Measurements from ENCODE around the gene HPSE2.
"Not testable (repeated sequence)": the region's sequence is repeated elsewhere in the genome, so short reads cannot be mapped to it uniquely, and the experiment has no call there.

The HPSE2 gene

DNA sequence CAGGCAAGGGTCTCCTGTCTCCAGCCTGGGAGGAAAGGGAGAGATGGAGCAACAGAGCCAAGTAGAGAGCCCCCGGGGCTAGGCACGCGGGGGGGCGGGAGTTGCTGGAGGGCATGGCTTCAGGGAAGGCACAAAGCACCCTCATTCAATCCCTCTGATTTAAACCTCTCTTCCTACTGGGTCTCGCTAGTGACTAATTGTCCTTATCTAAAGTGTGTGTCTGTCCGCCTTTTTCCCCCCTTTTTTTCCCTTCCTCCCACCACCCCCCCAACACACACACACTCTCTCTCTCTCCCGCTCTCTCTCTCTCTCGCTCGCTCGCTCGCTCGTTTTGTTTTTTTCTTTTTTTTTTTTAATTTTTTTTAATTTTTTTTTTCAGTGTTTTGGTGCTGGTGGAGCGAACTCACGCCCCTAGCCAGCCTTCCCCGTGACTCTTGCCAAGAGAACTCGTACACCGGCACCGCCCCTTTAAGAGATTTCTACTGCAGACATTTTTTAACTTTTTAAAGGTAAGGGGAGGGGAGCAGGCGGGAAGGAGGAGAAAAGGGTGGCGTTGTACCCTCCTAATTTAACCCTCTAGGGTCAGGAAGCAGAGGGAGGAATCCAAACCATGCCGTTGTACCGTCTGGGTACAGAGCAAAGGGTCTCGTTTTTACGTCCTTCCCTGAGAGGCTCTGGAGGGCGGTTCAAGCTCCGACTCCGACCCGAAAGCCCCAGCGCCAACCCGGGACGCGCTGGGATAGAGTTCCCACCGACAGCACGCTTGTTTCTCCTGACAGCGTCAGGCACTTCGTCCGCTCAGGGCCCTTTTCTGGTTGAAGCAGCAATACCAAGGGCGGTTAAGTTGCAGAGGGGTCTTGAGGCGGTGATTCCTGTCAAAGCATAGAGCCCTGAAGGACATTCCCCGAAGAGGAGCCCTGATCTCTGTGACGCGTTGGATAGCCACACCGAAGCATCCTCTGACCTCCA is at the start of gene HPSE2:
Gene HPSE2 (minus strand): TSS at position 195 of the 969 bp plus-strand sequence.
- no peak for DNase-seq

DNA sequence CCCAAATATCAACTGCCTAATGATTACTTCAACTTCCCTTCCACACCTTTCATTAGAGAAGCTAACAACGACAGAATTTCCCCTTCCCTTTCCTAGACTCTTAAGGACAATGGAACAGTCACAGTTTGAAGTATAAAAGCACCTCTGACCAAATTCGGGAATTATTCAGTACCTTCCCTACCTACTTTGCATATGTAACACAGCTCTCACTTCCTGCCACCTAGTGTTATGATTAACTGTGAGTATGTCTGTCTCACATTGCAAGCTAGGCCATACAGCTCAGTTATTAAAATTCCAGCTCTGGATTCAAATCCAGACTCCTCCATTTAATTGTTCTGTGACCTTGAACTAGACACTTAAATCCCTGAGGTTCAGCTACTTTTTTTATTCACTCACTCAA is 44.8 kb upstream of the HPSE2 start:
- DNase-seq: no peak

DNA sequence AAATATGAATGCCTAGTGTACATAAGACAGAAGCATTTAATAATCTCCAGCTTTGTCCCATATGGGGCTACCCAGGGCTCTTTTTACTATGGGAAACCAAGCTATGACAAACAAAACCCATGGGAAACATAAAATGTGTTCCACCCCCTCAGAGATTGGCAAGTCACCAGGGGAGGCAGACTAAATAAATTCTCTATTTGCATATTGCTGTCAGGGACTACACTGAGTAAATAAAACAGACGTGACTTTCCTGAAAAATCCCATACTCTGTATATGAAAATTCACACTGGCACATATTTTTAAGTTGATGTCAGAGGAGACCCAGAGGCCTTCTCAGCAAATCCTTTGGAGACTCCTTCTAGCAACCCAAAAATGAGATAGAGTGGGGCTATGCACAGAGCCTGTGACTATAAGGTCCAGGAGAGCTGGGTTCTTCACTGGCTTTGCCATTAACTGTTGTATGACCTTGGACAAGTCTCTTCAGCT is 44.0 kb upstream of the HPSE2 start:
- no peak for DNase-seq

DNA sequence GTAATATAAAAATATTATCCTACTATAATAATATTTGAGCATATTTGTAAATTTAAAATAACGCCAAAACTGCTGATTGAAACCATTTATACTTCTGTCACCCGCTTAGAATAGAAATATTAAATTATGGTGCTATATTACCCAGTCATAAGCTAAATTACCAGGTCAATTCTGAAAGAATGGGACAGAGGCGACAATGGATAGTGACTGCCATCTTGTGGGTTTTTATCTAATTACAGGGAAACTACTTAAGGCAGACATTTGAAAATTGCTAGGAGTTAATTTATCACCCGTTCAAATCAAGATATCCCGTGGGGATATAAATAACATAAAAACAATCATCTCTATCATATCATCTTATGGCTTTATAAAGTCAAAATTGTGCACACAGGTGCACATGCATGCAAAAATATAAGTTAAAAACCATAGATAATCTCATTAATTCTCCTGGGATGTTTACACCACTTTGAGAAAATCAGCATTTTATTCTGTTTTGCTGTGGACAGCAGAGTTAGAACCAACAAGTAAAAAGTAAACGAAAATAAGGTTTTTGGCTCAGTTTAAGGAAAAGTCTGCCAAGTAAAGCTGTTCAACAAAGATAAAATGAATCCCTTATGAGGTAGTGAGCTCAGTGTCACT is 41.3 kb upstream of the HPSE2 start:
- DNase-seq: no peak

DNA sequence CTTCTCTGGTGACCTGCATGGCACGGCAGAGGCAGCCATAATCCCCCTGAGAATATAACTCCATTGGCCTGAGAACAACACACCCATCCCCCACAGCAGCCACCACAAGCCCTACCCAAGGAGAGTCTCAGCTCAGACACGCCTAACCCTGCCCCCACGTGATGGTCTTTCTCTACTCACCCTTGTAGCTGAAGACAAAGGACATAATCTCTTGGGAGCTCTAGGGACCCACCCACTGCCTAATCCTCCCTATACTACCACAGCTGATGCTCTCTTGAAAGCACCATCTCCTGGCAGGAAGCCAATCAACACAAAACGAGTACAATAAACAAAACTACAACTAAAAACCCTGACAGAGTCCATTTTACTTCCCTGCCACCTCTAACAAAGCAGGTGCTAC is 30.7 kb upstream of the HPSE2 start:
- no peak for DNase-seq

DNA sequence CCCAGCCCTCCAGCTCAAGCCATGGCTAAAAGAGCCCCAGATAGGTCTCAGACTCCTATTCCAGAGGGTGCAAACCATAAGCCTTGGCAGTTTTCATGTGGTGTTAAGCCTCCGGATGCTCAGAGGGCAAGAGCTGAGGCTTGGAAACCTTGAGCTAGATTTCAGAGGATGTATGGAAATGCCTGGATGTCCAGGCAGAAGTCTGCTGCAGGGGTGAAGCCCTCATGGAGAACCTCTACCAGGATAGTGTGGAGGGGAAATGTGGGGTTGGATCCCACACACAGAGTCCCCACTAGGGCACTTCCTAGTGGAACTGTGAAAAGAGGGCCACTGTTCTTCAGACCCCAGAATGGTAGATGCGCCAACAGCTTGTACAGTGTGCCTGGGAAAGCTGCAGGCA is 13.2 kb upstream of the HPSE2 start:
- DNase-seq: no peak

DNA sequence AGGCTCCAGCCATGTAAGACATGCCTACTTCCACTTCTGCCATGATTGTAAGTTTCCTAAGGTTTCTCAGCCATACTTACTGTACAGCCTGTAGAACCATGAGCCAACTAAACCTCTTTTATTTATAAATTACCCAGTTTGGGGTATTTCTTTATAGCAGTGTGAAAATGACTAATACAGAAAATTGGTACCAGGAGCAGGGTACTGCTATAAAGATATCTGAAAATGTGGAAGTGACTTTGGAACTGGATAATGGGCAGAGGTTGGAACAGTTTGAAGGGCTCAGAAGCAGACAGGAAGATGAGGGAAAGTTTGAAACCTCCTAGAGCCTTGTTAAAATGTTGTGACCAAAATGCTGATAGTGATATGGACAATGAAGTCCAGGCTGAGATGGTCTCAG is 12.2 kb upstream of the HPSE2 start:
- DNase-seq: not testable (repeated sequence)

DNA sequence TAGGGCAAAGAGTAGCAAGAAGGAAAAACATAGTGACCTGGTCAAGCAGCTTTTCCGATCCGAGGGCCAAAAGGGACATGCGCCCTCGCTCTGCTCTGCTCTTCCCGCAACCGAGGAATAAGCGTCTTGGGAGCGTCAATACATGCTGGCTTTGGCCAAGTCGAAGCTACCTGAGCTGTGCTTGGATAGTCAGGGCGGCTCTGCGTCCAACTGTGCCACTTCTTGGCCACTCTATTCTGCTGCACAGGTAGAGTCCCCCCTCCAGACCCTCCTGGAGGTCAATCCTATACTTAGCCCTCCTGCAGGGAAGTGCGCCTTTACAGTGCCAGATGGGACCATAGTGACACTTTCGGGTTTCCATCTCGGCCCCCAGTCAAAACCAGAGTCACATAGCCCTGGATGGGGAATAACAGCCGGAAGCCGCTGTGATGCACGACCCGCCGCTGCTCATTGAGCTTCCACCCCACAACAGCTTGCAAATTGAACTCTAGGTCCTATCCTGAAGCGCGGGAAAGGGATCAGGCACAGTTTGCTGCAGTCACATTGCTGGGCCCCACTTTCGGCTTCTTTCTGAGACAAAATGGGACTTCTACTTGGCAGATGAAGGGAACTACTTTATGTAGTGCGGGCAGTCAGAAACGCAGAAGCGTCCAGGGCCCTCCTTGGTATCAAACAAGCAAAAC is 1.1 kb upstream of the HPSE2 start:
- DNase-seq: no peak

DNA sequence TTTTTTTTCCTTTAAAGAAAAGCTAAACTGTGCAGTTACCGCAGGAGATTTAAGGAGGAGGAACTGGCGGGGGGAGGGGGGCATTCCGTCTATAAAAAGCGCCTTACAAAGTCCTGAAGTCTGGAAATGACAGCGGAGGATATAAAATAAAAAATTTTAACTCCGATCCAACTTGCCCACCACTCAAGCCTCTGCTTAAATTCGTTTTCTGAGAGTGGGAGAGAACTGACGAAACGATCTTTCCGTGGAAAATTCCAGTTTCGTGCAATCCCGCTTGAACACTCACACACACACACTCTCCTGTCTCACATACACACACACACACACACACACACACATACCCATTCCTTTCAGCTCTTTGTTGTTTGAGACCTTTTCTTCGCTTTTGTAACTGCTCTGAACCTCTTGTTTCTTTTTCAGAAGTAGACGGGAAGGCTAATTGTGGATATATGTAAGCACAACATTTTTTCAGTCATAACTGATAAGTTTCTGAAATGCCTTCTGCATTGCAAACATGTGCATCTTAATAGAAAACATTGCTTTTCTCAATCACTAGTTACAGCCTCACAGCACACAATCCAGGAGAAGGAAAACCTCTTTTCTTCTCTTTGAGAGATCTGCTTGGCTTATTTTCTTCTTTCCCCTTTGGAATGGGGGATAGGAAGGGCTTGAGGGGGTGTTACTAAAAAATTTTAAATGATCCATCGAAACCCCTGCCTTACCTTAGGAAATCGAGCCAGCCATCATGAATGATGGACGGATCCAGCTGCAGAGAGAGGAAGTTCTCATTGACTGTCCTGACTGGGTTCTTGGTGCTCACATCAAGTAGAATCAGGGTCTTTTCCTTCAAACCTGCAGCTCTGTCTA is 628 bp downstream of the HPSE2 start:
- no peak for DNase-seq

DNA sequence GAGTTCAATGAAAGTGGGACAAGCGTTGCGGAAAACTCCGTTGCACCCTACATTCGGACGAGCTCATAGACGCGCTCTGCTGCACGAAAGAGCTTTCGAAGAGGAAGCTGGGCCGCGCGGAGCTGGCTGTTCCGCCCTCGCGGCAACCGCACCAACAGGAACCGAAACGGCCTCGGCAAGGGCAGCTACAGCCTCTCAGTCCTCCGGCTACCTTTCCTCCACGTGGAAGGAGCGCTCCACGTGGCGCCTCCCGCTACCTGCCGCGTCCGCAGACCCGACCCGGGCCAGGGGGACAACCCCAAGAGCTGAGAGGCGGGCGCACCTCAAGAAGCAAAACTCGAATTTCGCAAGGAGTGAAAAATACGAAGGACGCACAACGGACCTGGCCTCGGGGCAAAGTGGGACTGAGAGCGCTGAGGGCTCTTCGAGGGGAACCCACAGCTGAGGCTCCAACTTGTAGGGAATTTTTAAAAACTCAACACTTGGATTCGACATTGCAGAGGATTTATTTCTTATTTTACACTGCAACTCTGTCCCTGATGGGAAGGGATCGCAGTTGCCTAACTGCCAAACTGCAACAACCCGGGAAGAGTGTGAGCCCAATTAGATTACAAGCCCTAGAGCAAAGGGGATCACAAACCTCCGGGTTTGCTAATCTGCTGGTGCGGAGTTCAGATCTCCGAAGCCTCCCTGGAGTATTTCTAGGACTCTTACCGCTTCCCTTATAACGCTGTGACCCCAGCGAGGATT is 1.4 kb downstream of the HPSE2 start:
- peak; percentile 30 for DNase-seq

DNA sequence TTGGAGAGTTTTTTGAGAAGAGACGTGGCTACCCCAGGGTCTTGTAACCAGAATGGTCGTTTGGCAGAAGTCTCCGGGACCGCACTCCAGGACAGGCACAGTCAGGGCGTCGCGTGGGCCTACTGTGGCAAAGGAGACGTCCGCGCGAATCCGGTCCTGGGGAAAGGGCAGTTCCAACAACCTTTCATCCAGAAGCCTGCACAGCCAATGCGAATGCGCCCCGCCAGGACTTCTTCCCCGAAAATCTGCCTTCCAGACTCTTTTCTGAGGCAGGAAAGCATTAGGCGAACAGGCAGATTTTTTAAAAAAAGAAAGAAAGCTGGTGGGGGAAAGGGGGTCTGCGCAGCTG is 2.0 kb downstream of the HPSE2 start:
- DNase-seq: no peak

DNA sequence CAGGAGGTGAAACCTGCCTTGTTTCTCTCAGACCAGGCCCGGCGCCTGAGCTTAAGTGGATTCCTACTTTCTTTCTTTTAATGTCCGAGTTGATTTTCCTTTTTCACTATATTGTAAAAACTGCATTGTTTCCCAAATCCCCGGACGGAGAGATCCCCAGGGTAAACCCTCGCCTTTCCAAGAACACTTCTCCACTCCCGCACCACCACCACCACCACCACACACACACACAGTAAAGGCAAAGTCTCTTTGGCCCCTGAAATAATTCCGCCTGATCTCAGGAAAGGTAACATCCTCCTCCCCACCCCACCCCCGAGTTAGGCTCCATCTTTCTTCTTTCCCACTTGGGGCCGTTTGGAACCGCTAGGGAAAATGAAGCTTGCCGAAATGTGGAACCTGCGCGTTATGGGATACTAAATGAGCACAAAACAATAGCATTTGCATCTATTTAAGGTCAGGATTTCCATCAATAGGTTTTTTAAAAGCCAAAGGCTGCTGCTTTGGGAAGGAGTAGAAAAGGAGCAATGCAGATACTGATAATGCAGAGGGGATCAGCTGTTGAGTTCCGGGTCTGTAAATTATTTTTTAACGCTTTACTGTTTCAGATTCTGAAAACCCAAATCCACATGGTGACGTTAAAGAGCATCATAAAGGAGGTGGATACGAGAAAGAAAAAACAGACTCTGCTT is 2.5 kb downstream of the HPSE2 start:
- no peak for DNase-seq

DNA sequence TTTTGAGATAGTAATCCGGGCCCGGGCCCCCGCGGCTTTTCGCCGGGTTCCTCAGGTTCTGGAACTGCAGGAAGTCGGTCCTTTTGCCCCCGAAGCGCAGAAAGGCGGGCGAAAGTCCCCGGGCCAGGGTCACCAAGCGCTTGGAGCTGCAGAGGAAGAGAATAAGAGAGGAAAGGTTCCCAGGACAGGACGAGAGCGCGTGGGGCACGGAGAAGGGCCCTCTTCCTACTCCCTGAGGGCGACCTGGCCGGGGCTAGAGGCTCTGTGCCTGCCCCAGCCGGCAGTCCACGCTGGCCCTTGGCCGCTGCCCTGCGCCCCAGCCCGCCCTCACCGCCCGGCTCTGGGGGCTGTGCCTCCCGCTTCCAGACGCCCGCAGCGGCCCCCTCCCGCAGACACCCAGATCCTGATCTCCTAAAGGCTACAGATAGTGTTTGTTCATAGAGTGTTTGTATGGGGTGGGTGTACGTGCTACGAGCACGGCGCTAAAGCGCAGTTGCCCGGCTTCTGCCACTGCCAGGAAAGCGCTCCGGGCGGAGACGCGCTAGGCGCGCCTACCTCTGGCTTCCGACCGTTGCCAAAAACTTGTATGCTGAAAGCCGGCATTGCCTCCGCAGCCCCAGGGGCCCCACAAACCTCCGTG is 3.2 kb downstream of the HPSE2 start:
- no peak for DNase-seq

DNA sequence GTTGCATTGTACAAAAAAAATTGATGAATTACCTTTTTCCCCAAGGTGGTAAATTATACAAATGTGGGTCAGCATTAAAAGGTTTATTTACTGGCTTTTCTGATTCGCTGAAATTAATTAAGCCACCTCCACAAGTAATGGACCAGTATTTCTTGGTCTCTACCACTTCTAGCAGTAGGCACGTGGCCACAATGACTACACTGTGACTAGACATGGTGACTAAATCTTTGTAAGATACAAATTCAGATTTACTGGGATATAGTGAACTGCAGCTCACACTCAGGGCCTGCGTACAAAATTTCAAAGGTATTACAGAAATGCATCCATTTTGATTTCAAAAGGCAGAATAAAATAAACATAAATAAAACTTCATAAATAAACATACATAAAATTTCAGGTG is 10.9 kb downstream of the HPSE2 start:
- no peak for DNase-seq

DNA sequence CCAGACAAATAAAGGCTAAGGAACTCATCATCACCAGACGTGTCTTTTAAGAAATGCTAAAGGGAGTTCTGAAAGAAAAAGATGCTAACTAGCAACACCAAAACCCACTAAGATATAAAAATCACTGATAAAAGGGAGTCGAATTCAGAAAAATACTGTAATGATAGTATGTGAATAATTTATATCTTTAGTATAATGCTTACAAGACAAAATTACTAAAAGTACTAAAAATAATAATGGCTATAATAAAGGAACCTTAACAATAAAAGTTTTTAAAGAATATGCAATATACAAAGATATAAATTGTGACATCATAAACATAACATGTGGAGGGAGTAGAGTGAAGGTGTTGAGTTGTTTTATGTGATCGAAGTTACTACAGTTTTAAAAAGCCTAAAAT is 28.3 kb downstream of the HPSE2 start:
- no peak for DNase-seq

DNA sequence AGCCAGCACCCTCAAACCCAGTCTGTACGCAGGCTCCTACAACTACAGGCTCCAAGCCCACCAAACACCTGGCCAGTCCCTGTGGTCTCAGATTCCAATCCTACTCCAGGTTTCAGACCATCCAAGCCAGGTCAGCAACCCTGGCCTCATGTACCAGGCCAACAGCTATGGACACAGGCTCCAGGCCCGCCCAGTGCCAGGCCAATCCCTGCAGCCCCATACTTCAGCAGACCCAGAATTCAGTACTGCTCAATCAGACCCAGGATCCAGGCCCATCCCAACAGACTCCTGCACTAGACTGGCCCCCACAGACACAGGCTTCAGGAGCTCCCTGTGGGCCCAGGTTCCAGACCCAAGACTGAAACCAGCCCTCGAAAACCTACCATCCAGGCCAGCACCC is 32.3 kb downstream of the HPSE2 start:
- DNase-seq: no peak

DNA sequence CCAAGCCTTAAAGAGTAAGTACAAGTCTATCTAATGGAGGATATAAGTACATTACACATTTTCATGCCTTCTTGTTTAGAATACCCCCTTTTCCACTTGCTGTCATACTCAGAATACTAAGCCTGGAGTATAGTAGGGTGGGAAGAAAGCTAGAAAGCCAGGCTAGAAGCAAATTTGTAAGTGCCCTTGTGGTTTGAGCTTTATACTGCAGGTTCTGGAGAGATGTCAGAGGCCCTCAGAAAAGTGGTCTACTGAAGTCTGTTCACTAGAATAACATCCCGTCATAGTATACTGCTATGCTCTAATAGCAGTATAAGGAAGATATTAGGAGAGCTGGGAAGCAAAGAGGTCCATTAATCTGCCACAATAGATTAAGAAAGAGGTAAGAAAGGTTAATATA is 62.7 kb downstream of the HPSE2 start:
- DNase-seq: no peak

DNA sequence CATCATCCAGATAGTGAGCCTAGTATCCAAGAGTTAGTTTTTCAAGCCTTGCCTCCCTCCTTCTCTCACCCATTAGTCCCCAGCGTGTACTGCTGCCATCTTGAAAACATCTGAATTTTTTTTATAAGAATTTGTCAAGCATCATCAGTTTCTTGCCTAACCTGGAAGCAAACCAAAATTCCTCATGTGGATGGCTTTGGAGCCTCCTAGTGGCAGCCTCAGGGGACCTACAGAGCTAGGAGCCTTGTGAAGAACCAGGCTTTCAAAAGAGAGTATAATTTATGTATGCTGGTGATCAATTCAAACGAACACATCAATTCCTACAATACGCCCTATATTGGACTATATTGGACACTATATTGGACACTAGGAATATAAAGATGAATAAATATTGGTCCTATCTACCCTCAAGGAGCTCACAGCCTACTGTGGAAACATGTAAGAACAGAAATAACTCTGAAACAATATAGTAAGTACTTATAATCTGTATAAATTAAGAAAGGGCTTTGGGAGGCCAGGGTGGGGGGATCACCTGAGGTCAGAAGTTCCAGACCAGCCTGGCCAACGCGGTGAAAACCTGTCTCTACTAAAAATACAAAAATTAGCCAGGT is 63.4 kb downstream of the HPSE2 start:
- no peak for DNase-seq

DNA sequence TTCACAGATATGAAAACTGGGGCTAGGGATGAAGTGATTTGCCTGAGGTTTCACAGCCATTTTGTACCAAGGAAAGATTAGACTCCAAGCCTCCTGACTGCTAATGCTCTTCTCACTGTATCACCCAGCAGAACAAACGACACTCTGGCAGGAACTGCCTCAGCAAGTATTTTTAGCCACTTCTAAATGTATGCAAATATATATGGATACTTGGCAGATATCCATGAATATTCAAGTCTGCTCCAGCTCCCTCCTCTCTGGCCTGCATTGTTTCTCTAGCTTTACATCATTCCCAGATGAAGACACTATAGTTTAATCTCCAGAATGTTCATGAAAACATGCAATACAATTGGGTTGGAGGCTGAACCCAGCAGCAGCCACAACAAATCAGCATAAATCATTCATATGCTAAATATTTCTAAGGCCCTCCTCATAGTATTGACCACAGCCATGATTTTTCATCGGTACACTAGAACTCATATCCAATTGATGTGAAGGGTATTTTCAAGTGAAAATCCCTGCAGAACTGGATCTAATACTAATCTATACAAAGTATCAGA is 65.5 kb downstream of the HPSE2 start:
- no peak for DNase-seq

DNA sequence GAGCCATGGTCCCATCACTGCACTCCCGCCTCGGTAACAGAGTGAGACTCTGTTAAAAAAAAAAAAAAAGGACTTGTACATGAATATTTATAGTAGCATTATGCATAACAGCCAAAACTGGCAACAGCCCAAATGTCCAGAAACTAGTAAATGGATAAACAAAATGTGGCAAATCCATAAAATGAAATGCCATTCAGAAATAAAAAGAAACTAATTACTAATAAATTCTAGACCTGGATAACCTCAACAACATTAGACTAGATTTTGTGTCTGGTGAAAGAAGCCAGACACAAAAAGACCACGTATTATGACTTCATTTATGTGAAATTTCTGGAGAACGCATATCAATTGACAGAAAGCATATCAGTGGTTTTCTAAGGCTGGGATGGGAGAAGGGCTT is 74.5 kb downstream of the HPSE2 start:
- no peak for DNase-seq
